MM.1S (cell line): ENCODE results near the gene COPZ2.

Experiments
- EZH2 ChIP-seq: fragments of 300-600 bp; sonication (generic); optimal IDR thresholded peaks from 2 replicates; pipeline ENCODE3; 2017; ENCODE audit warnings: low read depth, mild to moderate bottlenecking, antibody characterized with exemption, low read length, mixed read lengths
- EZH2phosphoT487 ChIP-seq: fragments of 300-600 bp; sonication (generic); IDR thresholded peaks from 2 replicates; pipeline ENCODE4 v1.6.1; 2018; ENCODE audit warnings: antibody characterized with exemption, low read length
- TF ChIP-seq, protein P1 (sequence below): fragments of 300-600 bp; sonication (generic); IDR thresholded peaks from 2 replicates; pipeline ENCODE4 v1.5.1; 2016; ENCODE audit warnings: antibody characterized with exemption, low read length, mixed read lengths

DNA sequence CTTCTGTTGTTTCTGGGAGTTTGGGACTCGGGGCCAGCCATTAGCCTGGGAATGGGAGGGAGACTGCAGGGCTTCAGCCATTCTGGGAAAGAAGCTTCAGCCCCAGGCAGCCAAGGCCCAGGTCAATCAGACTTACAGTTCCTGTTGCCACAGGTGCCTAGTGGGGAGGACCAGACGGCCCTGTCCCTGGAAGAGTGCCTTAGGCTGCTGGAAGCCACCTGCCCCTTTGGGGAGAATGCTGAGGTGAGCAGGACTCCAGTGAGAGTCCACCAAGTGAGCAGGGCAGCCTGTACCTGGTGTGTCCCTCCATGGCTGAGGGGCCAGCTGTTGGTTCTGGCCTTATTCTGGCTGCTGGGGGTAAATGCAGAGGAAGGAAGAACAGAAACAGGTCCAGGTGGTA lies 19.3 kb upstream of the COPZ2 start:
- TF ChIP-seq, protein P1, sequence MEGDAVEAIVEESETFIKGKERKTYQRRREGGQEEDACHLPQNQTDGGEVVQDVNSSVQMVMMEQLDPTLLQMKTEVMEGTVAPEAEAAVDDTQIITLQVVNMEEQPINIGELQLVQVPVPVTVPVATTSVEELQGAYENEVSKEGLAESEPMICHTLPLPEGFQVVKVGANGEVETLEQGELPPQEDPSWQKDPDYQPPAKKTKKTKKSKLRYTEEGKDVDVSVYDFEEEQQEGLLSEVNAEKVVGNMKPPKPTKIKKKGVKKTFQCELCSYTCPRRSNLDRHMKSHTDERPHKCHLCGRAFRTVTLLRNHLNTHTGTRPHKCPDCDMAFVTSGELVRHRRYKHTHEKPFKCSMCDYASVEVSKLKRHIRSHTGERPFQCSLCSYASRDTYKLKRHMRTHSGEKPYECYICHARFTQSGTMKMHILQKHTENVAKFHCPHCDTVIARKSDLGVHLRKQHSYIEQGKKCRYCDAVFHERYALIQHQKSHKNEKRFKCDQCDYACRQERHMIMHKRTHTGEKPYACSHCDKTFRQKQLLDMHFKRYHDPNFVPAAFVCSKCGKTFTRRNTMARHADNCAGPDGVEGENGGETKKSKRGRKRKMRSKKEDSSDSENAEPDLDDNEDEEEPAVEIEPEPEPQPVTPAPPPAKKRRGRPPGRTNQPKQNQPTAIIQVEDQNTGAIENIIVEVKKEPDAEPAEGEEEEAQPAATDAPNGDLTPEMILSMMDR, result no peak
- TF ChIP-seq EZH2 (no peak), EZH2phosphoT487 (no peak)
